Measurements from ENCODE around the gene ACOX2. TPM values are rescaled to one million over a fixed set of nuclear protein-coding genes. Genes with fewer than 3 reads are reported as not detected.

ACOX2 gene
- total RNA-seq, 1 experiment from 2014 or later = 0.85 TPM

DNA sequence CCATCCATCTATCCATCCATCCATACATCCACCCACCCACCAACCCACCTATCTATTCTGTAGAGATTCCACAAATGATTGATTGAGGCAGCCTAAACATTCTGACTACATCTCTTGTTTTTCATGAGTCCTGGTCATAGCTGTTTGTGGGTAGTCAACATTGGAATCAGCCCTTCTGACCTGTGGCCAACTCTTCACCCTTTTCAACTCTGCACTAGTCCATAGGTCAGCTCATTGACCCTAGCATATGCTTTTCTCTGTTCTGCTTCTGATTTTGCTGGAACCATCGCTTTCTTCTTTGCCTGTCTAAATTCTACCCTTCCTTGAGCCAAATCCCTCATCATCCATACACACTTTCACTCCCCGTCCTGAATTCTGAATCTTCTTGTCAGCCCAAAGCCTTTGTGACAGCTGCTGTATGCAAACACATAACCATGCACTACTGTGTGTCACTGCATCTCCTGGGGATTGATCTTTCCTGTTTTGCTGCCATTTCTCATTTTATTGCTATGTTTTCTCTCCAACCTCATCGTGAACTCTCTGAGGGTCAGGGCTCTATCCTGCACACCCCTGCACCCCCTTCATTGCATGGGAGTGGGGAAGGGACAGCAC, 61.9 kb downstream of the ACOX2 start:
- Mint-ChIP-seq H3K4me3 (no peak overlapping the region), H3K36me3 (ENCODE audit: insufficient read depth in 1 of 3, low read depth in 3 of 3) (0 out of 7 replicates have a peak, but pooled peaks cover 0 to 1% (median 0%) of the 10 kb centered on the region in 3 experiments), H3K4me1 (peaks cover 19 to 23% of the 10 kb centered on the region in 2 experiments), H3K9me3 (peaks cover 0 to 6% of the 10 kb centered on the region in 2 experiments; a peak in 2 of 5 replicates), H3K27me3 (ENCODE audit: low read depth) (peaks cover 2% of the 10 kb centered on the region), H3K27ac (no peak overlapping the region)
- Histone ChIP-seq H3K27me3 (ENCODE audit: insufficient read depth, low read length) (no peaks in the 10 kb centered on the region), H3K4me2 (ENCODE audit: insufficient read depth, insufficient read length, low read length) (no peak overlapping the region), H2BK20ac (ENCODE audit: low read depth, low read length, poor library complexity, severe bottlenecking) (no peak overlapping the region), H3T11ph (ENCODE audit: low read length) (no peak overlapping the region), H4K91ac (ENCODE audit: insufficient read length, low read depth, low read length) (peak overlapping the region; percentile 13), H3K79me1 (ENCODE audit: insufficient read depth, low read depth, low read length, poor library complexity, severe bottlenecking) (no peaks in the 10 kb centered on the region), H3K4ac (ENCODE audit: low read depth, low read length) (no peak overlapping the region), H4K20me1 (ENCODE audit: control insufficient read depth, insufficient read depth, insufficient read length) (no peaks in the 10 kb centered on the region), H3K79me2 (ENCODE audit: insufficient read depth, low read length) (no peaks in the 10 kb centered on the region), H3K18ac (ENCODE audit: insufficient read length, low read depth, low read length) (no peak overlapping the region), H2BK12ac (ENCODE audit: insufficient read length, low read depth, low read length) (no peak overlapping the region), H4K5ac (ENCODE audit: insufficient read length, low read depth, low read length) (no peak overlapping the region), H3K23ac (ENCODE audit: insufficient read length, low read depth, low read length) (peak overlapping the region; percentile 92), H3K9ac (ENCODE audit: extremely low read depth, insufficient read length, low read length) (no peak overlapping the region), H2AFZ (ENCODE audit: low read length) (no peak overlapping the region), H3K27ac (ENCODE audit: insufficient read length, low read depth, low read length) (no peak overlapping the region), H3K14ac (ENCODE audit: insufficient read depth, low read length) (no peak overlapping the region), H3K56ac (ENCODE audit: insufficient read length, low read depth, low read length) (no peak overlapping the region), H2BK120ac (ENCODE audit: low read depth, low read length, poor library complexity, severe bottlenecking) (no peak overlapping the region), H2BK15ac (ENCODE audit: low read depth, low read length) (no peak overlapping the region), H2AK5ac (ENCODE audit: insufficient read length, low read length) (no peak overlapping the region), H3K23me2 (ENCODE audit: insufficient read length, low read depth, low read length, poor library complexity, severe bottlenecking) (no peaks in the 10 kb centered on the region), H3K9me3 (ENCODE audit: control insufficient read depth, low read depth, low read length) (no peaks in the 10 kb centered on the region), H3K4me1 (ENCODE audit: insufficient read depth, low read length) (peaks cover 6% of the 10 kb centered on the region), H2BK5ac (ENCODE audit: insufficient read length, low read length) (no peak overlapping the region), H4K8ac (replicated peaks; ENCODE audit: insufficient read length, low read depth, low read length) (no peak overlapping the region)
- TF ChIP-seq, protein P1, sequence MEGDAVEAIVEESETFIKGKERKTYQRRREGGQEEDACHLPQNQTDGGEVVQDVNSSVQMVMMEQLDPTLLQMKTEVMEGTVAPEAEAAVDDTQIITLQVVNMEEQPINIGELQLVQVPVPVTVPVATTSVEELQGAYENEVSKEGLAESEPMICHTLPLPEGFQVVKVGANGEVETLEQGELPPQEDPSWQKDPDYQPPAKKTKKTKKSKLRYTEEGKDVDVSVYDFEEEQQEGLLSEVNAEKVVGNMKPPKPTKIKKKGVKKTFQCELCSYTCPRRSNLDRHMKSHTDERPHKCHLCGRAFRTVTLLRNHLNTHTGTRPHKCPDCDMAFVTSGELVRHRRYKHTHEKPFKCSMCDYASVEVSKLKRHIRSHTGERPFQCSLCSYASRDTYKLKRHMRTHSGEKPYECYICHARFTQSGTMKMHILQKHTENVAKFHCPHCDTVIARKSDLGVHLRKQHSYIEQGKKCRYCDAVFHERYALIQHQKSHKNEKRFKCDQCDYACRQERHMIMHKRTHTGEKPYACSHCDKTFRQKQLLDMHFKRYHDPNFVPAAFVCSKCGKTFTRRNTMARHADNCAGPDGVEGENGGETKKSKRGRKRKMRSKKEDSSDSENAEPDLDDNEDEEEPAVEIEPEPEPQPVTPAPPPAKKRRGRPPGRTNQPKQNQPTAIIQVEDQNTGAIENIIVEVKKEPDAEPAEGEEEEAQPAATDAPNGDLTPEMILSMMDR (conservative IDR thresholded peaks at IDR 0.05) = no peak
- WGBS (ENCODE audit: extremely low coverage, insufficient read length, low lambda C conversion rate) = no CpG with 5 or more reads among the region's 3 CpGs
- no peak for DNase-seq
